Left lung (tissue), 10 donors: ENCODE measurements around the gene GSTM3. TPM values are rescaled to one million over a fixed set of nuclear protein-coding genes. Genes with fewer than 3 reads are reported as not detected.

Experiments
- ATAC-seq: fragments of 200-7000 bp; cut with Tn5 transposase; one replicate; pipeline ENCODE4 v1.9.1; 2020; ENCODE audit warnings: moderate library complexity
- DNase-seq, 4 donors: peaks; one replicate each; pipeline ENCODE4 v3.0.0-alpha.2; 2013 to 2020
- H3K27ac ChIP-seq, 2 donors: fragments of 200-600 bp; sonication (generic) in 1 of 2; one replicate each; pipeline versions ENCODE4 v1.5.0 to v1.8.0; 2020 to 2021
- H3K27me3 ChIP-seq, 2 donors: fragments of 200-600 bp; sonication (generic) in 1 of 2; one replicate each; pipeline versions ENCODE4 v1.5.0 to v1.8.0; 2020 to 2021
- H3K36me3 ChIP-seq, 2 donors: fragments of 200-600 bp; sonication (generic) in 1 of 2; one replicate each; pipeline versions ENCODE4 v1.5.0 to v1.8.0; 2020 to 2021
- H3K4me1 ChIP-seq, 2 donors: fragments of 200-600 bp; one replicate each; pipeline ENCODE4 v1.8.0; 2021
- H3K4me3 ChIP-seq, 2 donors: fragments of 200-600 bp; sonication (generic) in 1 of 2; one replicate each; pipeline versions ENCODE4 v1.5.0 to v1.8.0; 2020 to 2021; ENCODE audit warnings: mild to moderate bottlenecking in 1 of 2
- H3K9me3 ChIP-seq, 2 donors: fragments of 200-600 bp; sonication (generic) in 1 of 2; one replicate each; pipeline versions ENCODE4 v1.5.0 to v1.8.0; 2020 to 2021
- intact Hi-C, 2 donors: fragments of 100-400 bp; cut with DNase I; formaldehyde crosslinking; loops; one replicate each; pipeline versions ENCODE4 v1.11.2 to v1.14.2; 2022
- polyA plus RNA-seq, 6 donors: library from polyadenylated mRNA; unstranded; fragments of 120-200 nt; gene quantifications; one replicate each; pipeline ENCODE4 v1.2.1, GENCODE V29; 2013; ENCODE audit not compliant: insufficient read length in 6 of 6
- total RNA-seq, 2 donors: library from RNA; stranded (reverse); fragmentation: NEBNext Ultra II Directional; extraction: Animal tissue kit (Norgen Biotek cat#: 25700); gene quantifications; one replicate each; pipeline ENCODE4 v1.2.1, GENCODE V29; 2021
- TF ChIP-seq, protein P1 (sequence below), 2 donors: fragments of 200-600 bp; sonication (generic) in 1 of 2; IDR thresholded peaks; one replicate each; pipeline versions ENCODE4 v1.5.0 to v1.8.0; 2021; ENCODE audit warnings: antibody characterized with exemption in 2 of 2
- donor health status: DM: no; HTN: yes; CAD: no.
- donor health status: DM: no; HTN: no; CAD: no.

Gene GSTM3
- total and polyA plus RNA-seq, 8 donors: 13.8 to 142 (median 104) TPM

DNA sequence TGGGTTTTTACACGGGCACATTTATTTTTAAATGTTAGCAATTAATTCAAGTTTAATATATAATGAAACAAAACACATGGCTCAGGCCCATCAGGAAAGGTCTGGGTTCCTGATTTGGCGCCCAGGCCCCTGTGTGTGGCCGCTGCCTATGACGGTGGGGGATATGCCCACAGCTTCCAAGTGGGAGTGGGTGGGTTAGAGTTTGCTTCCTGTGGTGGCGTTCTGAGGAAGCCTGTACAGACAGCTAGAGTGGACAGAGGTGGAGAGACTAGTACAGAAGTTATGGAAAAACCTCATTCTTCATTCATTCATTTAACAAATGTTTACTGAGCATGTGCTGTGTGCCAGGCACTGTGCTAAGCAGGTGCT, 45.3 kb upstream of the GSTM3 start:
- no peak overlapping the region for H3K4me3 ChIP-seq
- peaks cover 8 to 48% of the 10 kb centered on the region in 2 donors for H3K4me1 ChIP-seq
- DNase-seq: peak in 1 of 4 donors; percentile 22
- no peak for ATAC-seq
- no peak overlapping the region for H3K27ac ChIP-seq
- no peaks in the 10 kb centered on the region for H3K36me3 ChIP-seq
- intact Hi-C loops: no loop called here
- no peaks in the 10 kb centered on the region for H3K9me3 ChIP-seq
- TF ChIP-seq, protein P1, sequence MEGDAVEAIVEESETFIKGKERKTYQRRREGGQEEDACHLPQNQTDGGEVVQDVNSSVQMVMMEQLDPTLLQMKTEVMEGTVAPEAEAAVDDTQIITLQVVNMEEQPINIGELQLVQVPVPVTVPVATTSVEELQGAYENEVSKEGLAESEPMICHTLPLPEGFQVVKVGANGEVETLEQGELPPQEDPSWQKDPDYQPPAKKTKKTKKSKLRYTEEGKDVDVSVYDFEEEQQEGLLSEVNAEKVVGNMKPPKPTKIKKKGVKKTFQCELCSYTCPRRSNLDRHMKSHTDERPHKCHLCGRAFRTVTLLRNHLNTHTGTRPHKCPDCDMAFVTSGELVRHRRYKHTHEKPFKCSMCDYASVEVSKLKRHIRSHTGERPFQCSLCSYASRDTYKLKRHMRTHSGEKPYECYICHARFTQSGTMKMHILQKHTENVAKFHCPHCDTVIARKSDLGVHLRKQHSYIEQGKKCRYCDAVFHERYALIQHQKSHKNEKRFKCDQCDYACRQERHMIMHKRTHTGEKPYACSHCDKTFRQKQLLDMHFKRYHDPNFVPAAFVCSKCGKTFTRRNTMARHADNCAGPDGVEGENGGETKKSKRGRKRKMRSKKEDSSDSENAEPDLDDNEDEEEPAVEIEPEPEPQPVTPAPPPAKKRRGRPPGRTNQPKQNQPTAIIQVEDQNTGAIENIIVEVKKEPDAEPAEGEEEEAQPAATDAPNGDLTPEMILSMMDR (IDR thresholded peaks at IDR 0.05): no peak
- H3K27me3 ChIP-seq: no peaks in the 10 kb centered on the region

GRCh38 chr1:109785446-109786111, 44.7 kb upstream of the GSTM3 start:
- intact Hi-C loops: no loop called here
- peak in 1 of 4 donors; percentile 11 for DNase-seq
- no peaks in the 10 kb centered on the region for H3K27me3 ChIP-seq
- H3K36me3 ChIP-seq: no peaks in the 10 kb centered on the region
- no peaks in the 10 kb centered on the region for H3K9me3 ChIP-seq
- peaks cover 8 to 43% of the 10 kb centered on the region in 2 donors for H3K4me1 ChIP-seq
- no peak overlapping the region for H3K27ac ChIP-seq
- TF ChIP-seq, protein P1 (IDR thresholded peaks at IDR 0.05): no peak
- H3K4me3 ChIP-seq: no peak overlapping the region
- no peak for ATAC-seq

DNA sequence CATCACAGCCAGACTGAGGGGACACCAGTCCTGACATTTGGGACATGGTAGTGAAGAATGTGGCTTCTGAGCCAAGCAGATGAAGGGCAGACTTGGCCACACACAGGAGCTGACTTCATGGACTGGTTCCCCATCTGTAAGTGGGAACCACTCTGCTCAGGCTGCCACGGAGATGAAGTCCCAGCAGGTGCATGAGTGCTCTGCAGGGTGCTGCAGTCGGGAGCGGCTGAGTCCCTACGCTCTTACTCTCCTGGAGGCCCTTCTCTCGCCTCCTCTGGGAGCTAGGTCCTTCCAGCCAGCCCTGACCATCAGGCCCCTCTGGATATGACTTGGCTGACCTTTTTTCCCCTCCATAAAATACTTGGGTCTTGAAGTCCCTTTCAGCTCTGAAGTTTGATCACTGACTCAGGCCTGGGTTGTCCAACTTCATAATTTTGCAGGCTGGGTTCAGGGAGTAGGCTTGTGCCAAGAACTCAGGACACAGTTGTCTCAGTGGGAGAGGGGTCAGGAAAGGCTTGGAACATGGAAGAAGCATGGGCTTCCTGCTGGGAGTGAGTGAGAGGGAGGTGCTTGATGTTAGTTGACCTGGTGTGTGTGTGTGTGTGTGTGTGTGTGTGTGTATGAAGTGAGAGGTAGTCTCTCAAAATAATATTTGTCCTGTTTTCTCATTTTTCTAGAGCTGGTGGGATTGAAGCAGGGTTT, 43.9 kb upstream of the GSTM3 start:
- Histone ChIP-seq H3K9me3 (no peaks in the 10 kb centered on the region), H3K27me3 (no peaks in the 10 kb centered on the region), H3K4me3 (no peak overlapping the region), H3K36me3 (no peaks in the 10 kb centered on the region), H3K27ac (no peak overlapping the region), H3K4me1 (peaks cover 8 to 34% of the 10 kb centered on the region in 2 donors)
- intact Hi-C loops: no loop called here
- TF ChIP-seq, protein P1 (IDR thresholded peaks at IDR 0.05): no peak
- DNase-seq (peak in 1 of 4 donors; percentile 29), ATAC-seq (no peak)

GRCh38 chr1:109783436-109783835, 42.6 kb upstream of the GSTM3 start:
- no peak overlapping the region for H3K27ac ChIP-seq
- DNase-seq: peak in 1 of 4 donors; percentile 43

GRCh38 chr1:109782927-109783326, 42.1 kb upstream of the GSTM3 start:
- TF ChIP-seq, protein P1 (IDR thresholded peaks at IDR 0.05): no peak
- no peaks in the 10 kb centered on the region for H3K9me3 ChIP-seq
- DNase-seq: no peak
- no peaks in the 10 kb centered on the region for H3K27me3 ChIP-seq
- no peaks in the 10 kb centered on the region for H3K36me3 ChIP-seq
- intact Hi-C loops: no loop called here
- H3K4me1 ChIP-seq: peaks cover 8 to 18% of the 10 kb centered on the region in 2 donors
- no peak for ATAC-seq
- H3K27ac ChIP-seq: no peak overlapping the region
- H3K4me3 ChIP-seq: no peak overlapping the region

More at GRCh38 chr1:109783436-109783835, 42.6 kb upstream of the GSTM3 start:
- H3K4me3 ChIP-seq: no peak overlapping the region
- H3K27me3 ChIP-seq: no peaks in the 10 kb centered on the region
- TF ChIP-seq, protein P1 (IDR thresholded peaks at IDR 0.05): no peak
- no peaks in the 10 kb centered on the region for H3K9me3 ChIP-seq
- intact Hi-C loops: no loop called here
- ATAC-seq: peak; percentile 80
- H3K4me1 ChIP-seq: peaks cover 8 to 21% of the 10 kb centered on the region in 2 donors
- H3K36me3 ChIP-seq: no peaks in the 10 kb centered on the region
